ENCODE data around the gene ZSCAN23. TPM values are rescaled to one million over a fixed set of nuclear protein-coding genes. Genes with fewer than 3 reads are reported as not detected.
A peak's percentile ranks its signal among the peaks of the same experiment; 100 is the strongest.
"Not testable (repeated sequence)": the region's sequence is repeated elsewhere in the genome, so short reads cannot be mapped to it uniquely, and the experiment has no call there.

Gene ZSCAN23
- total RNA-seq, 1 donor from 2014 or later = 0.18 TPM

DNA sequence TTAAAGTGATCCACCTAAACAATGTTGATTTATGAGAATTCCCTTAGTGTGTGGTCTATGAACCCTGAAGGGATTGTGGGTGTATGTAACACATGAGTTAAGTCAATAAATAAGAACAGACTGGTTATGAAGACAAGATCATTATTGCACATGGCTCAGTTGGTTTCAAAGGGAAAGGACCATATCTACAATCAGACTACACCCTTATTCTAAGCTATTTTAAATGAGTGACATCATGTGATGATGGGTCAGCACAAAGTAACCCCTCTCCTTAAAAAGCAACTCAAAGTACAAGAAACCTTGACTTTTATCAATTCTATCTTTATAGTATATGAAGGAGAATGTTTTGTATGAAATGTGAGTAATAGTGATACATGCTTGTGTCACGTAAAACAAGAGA, 15.3 kb upstream of the ZSCAN23 start:
- Mint-ChIP-seq H3K27ac (no peak overlapping the region), H3K4me1 (no peaks in the 10 kb centered on the region), H3K27me3 (peaks cover 60% of the 10 kb centered on the region), H3K36me3 (ENCODE audit: low read depth) (no peaks in the 10 kb centered on the region), H3K4me3 (no peak overlapping the region), H3K9me3 (no peaks in the 10 kb centered on the region)
- ChIA-PET CTCF (no interaction called here), POLR2A (no interaction called here)
- intact Hi-C loops (cut with micrococcal nuclease) = no loop called here
- TF ChIP-seq, protein P1, sequence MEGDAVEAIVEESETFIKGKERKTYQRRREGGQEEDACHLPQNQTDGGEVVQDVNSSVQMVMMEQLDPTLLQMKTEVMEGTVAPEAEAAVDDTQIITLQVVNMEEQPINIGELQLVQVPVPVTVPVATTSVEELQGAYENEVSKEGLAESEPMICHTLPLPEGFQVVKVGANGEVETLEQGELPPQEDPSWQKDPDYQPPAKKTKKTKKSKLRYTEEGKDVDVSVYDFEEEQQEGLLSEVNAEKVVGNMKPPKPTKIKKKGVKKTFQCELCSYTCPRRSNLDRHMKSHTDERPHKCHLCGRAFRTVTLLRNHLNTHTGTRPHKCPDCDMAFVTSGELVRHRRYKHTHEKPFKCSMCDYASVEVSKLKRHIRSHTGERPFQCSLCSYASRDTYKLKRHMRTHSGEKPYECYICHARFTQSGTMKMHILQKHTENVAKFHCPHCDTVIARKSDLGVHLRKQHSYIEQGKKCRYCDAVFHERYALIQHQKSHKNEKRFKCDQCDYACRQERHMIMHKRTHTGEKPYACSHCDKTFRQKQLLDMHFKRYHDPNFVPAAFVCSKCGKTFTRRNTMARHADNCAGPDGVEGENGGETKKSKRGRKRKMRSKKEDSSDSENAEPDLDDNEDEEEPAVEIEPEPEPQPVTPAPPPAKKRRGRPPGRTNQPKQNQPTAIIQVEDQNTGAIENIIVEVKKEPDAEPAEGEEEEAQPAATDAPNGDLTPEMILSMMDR (IDR thresholded peaks at IDR 0.05) = no peak
- no peak for ATAC-seq (ENCODE audit: low read depth)
- DNase-seq = no peak

DNA sequence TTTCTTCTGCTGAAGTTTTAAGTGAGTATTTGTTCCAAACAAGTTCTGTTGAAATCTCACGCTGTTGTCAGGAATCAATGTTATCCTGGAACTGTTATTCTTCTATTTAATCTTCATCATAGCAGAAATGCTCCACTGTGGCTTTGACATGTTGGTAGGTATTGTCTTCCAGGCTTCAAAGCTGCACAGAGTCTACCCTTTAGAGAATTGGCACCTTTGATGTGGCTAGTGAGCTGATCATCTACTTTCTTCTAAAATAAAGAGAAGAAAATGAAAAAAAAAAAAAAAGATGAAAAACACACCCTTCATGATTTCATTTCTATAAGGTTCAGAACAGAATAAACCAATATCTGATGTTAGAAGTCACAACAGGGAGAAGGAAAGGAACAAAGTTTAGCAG, 5.8 kb upstream of the ZSCAN23 start:
- ATAC-seq (ENCODE audit: low read depth) (no peak), DNase-seq (no peak)
- Mint-ChIP-seq H3K9me3 (peaks cover 15% of the 10 kb centered on the region), H3K4me1 (peaks cover 7% of the 10 kb centered on the region), H3K27me3 (peaks cover 46% of the 10 kb centered on the region), H3K4me3 (no peak overlapping the region), H3K36me3 (ENCODE audit: low read depth) (no peaks in the 10 kb centered on the region), H3K27ac (no peak overlapping the region)
- TF ChIP-seq, protein P1 (IDR thresholded peaks at IDR 0.05) = no peak
- intact Hi-C loops (cut with micrococcal nuclease) = no loop called here
- CTCF ChIA-PET = no interaction called here
- POLR2A ChIA-PET = no interaction called here

DNA sequence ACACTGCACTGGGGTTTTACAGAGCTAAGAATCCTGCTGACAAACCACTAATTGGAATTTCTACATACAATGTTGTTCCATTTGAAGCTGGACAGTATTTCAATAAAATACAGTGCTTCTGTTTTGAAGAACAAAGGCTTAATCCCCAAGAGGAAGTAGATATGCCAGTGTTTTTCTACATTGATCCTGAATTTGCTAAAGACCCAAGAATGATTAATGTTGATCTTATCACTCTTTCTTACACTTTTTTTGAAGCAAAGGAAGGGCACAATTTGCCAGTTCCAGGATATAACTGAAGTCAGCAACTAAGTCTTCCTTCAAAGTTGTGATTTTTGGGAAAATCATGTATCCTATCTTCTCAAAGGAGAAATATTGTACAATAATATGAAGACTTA, 4.2 kb upstream of the ZSCAN23 start:
- H3K36me3 Mint-ChIP-seq (ENCODE audit: low read depth); DNase-seq; H3K27ac Mint-ChIP-seq; ATAC-seq (ENCODE audit: low read depth); POLR2A ChIA-PET; CTCF ChIA-PET; H3K4me3 Mint-ChIP-seq; intact Hi-C loops (cut with micrococcal nuclease): not testable (repeated sequence)
- peaks cover 14% of the 10 kb centered on the region for H3K4me1 Mint-ChIP-seq
- H3K9me3 Mint-ChIP-seq = peaks cover 20% of the 10 kb centered on the region
- peaks cover 52% of the 10 kb centered on the region for H3K27me3 Mint-ChIP-seq

DNA sequence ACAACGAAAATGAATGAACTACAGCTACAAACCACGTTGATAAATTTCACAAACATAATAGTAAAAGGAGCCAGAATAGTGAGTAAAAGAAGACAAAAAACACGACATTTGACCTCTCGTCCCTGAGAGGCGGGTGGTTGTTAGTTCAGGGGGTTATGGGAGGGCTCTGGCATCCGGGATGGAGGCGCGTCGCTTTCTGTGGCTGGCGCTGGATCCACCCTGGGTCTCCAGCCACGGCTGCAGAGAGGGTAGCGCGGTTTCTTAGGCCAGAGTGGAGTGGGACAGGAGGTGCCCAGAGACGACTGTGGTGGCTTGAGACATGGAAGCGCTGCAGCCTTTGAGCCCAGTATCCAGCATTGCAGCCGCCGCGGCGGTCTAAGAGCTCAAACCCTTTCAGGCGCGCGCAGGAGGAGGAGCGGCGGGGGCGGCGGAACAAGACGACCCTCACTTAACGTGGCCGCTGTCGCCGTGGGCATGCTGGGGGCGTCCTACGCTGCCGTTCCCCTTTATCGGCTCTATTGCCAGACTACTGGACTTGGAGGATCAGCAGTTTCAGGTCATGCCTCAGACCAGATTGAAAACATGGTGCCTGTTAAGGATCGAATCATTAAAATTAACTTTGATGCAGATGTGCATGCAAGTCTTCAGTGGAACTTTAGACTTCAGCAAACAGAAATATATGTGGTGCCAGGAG, 3.7 kb upstream of the ZSCAN23 start:
- H3K36me3 Mint-ChIP-seq (ENCODE audit: low read depth) = no peaks in the 10 kb centered on the region
- H3K4me3 Mint-ChIP-seq = peak overlapping the region; percentile 21
- TF ChIP-seq, protein P1 (IDR thresholded peaks at IDR 0.05) = no peak
- no peak overlapping the region for H3K27ac Mint-ChIP-seq
- intact Hi-C loops (cut with micrococcal nuclease) = no loop called here
- CTCF ChIA-PET = no interaction called here
- DNase-seq = no peak
- H3K4me1 Mint-ChIP-seq = peaks cover 14% of the 10 kb centered on the region
- H3K27me3 Mint-ChIP-seq = peaks cover 54% of the 10 kb centered on the region
- no peak for ATAC-seq (ENCODE audit: low read depth)
- H3K9me3 Mint-ChIP-seq = peaks cover 20% of the 10 kb centered on the region
- POLR2A ChIA-PET = no interaction called here

DNA sequence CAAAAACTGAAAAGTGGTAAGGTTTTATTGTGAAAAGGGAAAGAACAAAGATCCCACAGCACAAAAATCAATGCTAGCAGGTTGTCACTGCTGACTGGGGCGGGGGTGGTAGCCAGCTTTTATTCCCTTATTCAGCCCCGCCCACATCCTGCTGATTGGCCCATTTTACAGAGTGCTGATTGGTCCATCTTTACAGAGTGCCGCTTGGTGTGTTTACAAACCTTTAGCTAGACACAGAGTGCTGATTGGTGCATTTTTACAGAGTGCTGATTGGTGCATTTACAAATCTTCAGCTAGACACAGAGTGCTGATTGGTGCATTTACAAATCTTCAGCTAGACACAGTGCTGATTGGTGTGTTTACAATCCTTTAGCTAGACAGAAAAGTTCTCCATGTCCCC, 1.5 kb upstream of the ZSCAN23 start:
- intact Hi-C loops (cut with micrococcal nuclease); POLR2A ChIA-PET; ATAC-seq (ENCODE audit: low read depth); H3K4me3 Mint-ChIP-seq; H3K27ac Mint-ChIP-seq; DNase-seq; H3K36me3 Mint-ChIP-seq (ENCODE audit: low read depth); CTCF ChIA-PET: not testable (repeated sequence)
- Mint-ChIP-seq H3K27me3 (peaks cover 47% of the 10 kb centered on the region), H3K9me3 (peaks cover 17% of the 10 kb centered on the region), H3K4me1 (peaks cover 14% of the 10 kb centered on the region)

DNA sequence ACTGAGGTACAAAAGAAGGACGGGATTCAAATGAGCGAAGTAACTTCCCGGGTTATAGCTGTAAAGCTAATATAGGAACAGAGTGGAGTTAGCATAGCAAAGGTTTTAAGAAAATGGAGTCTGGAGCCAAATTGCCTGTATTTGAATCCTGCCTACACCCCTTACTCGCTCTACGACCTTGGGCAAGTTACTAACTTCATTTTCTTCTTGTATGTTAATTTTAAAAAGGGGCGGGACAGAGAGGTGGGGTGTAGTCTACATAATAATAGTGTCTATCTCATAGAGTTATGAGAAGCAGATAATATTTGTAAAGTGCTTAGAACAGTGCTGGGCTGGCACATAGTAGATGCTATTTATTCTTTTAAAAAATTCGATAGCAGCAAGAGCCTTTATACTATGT, 705 bp downstream of the ZSCAN23 start:
- ChIA-PET CTCF (interaction anchor here (1.0 kb wide), 1 partner anchor 93 kb away, joined by 3 read pairs; the partner anchor contains the start of gene ZKSCAN3), POLR2A (interaction anchor here (0.9 kb wide), 1 partner anchor 43 kb away, joined by 3 read pairs; the partner anchor contains the start of gene ZSCAN12)
- Mint-ChIP-seq H3K4me3 (peak overlapping the region; percentile 87), H3K4me1 (peaks cover 14% of the 10 kb centered on the region), H3K9me3 (peaks cover 17% of the 10 kb centered on the region), H3K27ac (peak overlapping the region; percentile 27), H3K27me3 (peaks cover 40% of the 10 kb centered on the region), H3K36me3 (ENCODE audit: low read depth) (no peaks in the 10 kb centered on the region)
- ATAC-seq (ENCODE audit: low read depth) (no peak), DNase-seq (no peak)
- intact Hi-C loops (cut with micrococcal nuclease) = no loop called here
- TF ChIP-seq, protein P1 (IDR thresholded peaks at IDR 0.05) = no peak
